Measurements from ENCODE around the gene SFMBT1. TPM values are rescaled to one million over a fixed set of nuclear protein-coding genes. Genes with fewer than 3 reads are reported as not detected.

SFMBT1 gene
- total RNA-seq, 4 donors from 2014 or later = 3.3 to 37.9 (median 15.1) TPM

- TF ChIP-seq POLR2A (IDR thresholded peaks at IDR 0.05) (no peak), CTCF (IDR thresholded peaks at IDR 0.05) (no peak)
- Histone ChIP-seq H3K27me3 (no peaks in the 10 kb centered on the region), H3K27ac (peak overlapping the region; percentile 76 to 78), H3K4me1 (no peaks in the 10 kb centered on the region), H3K4me3 (peak overlapping the region; percentile 52 to 77), H3K36me3 (no peaks in the 10 kb centered on the region), H3K9me3 (no peaks in the 10 kb centered on the region)
- DNase-seq = no peak
- intact Hi-C loops (cut with DNase I; ENCODE audit: low total_unique reads) = no loop called here
Measured at GRCh38 chr3:53073553-53074365, 27.9 kb upstream of the SFMBT1 start.

- no peaks in the 10 kb centered on the region for H3K4me1 ChIP-seq
- H3K9me3 ChIP-seq = no peaks in the 10 kb centered on the region
- no peak for TF ChIP-seq POLR2A (IDR thresholded peaks at IDR 0.05)
- TF ChIP-seq CTCF (IDR thresholded peaks at IDR 0.05) = peak; percentile 84 to 90 (median 88)
- peak overlapping the region; percentile 52 to 77 for H3K4me3 ChIP-seq
- intact Hi-C loops (cut with DNase I; ENCODE audit: low total_unique reads) = no loop called here
- H3K36me3 ChIP-seq = no peaks in the 10 kb centered on the region
- peak overlapping the region; percentile 76 to 78 for H3K27ac ChIP-seq
- DNase-seq = peak; percentile 77 to 79
- H3K27me3 ChIP-seq = no peaks in the 10 kb centered on the region
Measured at GRCh38 chr3:53072653-53073552, 27.0 kb upstream of the SFMBT1 start.

- no peaks in the 10 kb centered on the region for H3K36me3 ChIP-seq
- peak overlapping the region in 1 of 2 donors; percentile 52 for H3K4me3 ChIP-seq
- TF ChIP-seq CTCF (IDR thresholded peaks at IDR 0.05) (no peak), POLR2A (IDR thresholded peaks at IDR 0.05) (no peak)
- H3K27me3 ChIP-seq = no peaks in the 10 kb centered on the region
- no peaks in the 10 kb centered on the region for H3K9me3 ChIP-seq
- DNase-seq = no peak
- peak overlapping the region in 1 of 2 donors; percentile 76 for H3K27ac ChIP-seq
- no peaks in the 10 kb centered on the region for H3K4me1 ChIP-seq
- intact Hi-C loops (cut with DNase I; ENCODE audit: low total_unique reads) = no loop called here
Measured at GRCh38 chr3:53071882-53072431, 26.1 kb upstream of the SFMBT1 start.

- DNase-seq = no peak
Measured at GRCh38 chr3:53069422-53070068, 23.7 kb upstream of the SFMBT1 start.

More at GRCh38 chr3:53069422-53070068, 23.7 kb upstream of the SFMBT1 start:
- H3K4me1 ChIP-seq = no peaks in the 10 kb centered on the region
- no peaks in the 10 kb centered on the region for H3K36me3 ChIP-seq
- no peak overlapping the region for H3K27ac ChIP-seq
- no peak overlapping the region for H3K4me3 ChIP-seq
- intact Hi-C loops (cut with DNase I; ENCODE audit: low total_unique reads) = loop anchor here (2.0 kb wide), 1 partner anchor 45 kb away; no protein-coding TSS in a partner anchor
- TF ChIP-seq CTCF (IDR thresholded peaks at IDR 0.05) (no peak), POLR2A (IDR thresholded peaks at IDR 0.05) (no peak)
- no peaks in the 10 kb centered on the region for H3K9me3 ChIP-seq
- H3K27me3 ChIP-seq = no peaks in the 10 kb centered on the region
